Stromal cell of bone marrow (primary cell): Measurements from ENCODE around the gene DPEP2NB.
"Not testable (repeated sequence)": the region's sequence is repeated elsewhere in the genome, so short reads cannot be mapped to it uniquely, and the experiment has no call there.

Source experiments
- DNase-seq: peaks from one replicate; pipeline ENCODE4 v3.0.0-alpha.2; 2012; ENCODE audit warnings: low read depth

The DPEP2NB gene, protein sequence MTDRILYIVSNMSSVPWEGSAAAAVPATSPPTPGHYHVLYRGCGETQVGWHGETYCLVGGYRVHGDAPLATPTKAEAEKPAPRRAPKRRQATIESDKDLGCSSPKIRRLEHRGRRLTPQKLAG

DNA sequence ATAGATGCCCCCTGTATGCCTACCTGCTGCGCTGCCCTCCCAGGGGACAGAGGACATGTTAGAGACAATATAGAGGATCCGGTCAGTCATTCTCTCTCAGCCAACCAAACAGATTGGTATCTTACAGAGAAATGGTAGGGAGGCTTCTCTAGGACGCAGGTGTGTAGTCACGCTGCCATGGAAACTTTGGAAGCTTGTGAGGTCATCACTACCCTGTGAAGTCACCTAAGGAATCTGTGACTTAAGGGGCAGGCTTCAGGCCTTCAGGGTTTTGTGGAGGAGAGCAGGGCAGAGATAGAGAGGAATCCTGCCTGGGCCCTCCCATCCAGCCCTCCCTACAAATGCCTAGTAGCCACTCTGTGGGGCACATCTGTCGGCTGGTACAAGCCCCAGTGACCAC lies at the start of gene DPEP2NB:
TSS of gene DPEP2NB (minus strand) at position 231 of the 400 bp plus-strand sequence. CDS start at position 90, 141 bp downstream.
- no peak for DNase-seq

DNA sequence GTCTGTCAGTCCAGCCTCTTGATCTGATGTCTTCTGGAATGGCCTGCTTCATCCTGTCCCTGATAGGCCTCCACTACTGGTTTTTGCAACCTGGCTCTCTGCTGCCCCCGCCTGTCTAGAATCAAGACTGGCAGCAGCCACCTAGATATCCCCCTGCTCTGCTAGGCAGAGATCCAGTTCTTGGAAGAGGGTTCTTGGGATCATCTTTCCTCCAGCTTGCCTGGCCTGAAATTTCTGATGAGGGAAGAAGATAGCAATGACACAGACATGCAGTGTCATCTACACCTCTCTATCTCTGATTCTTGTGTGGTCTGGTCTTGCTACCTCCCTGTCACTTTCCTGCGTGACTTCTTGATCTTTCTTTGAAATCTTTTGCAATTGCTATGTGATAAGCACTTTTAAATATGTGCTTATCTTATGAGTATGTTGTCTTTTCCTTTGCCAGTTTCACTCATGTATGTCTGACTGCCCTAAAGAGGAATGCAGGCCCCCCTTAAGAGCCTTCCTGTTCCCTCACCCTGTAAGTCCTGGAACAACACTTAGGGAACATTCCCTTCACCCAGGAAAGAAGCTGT lies 49.2 kb upstream of the DPEP2NB start:
- peak; percentile 42 for DNase-seq

DNA sequence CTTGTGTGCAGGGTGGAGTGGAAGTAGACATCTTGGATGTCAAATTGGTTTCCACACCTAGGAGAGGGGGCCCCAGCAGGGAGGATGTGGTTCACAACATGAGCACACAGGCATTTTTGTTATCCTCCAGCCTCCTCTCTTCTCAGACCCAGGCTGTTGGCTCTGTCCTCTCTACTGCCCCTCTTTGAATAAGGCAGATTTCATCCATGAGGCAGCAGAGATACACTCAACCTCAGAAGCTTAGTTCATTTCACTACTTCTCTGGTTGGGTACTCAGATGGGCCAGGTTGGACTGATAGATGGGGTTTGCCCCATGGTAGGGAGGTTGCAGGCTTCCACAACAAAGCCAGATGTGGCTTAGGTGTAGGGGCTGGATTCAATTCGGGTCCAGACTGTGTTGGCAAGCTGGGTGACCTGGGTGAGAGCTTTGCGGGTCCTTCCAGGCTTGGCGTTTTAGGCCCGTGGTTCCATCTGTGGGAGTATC lies 47.2 kb upstream of the DPEP2NB start:
- no peak for DNase-seq

DNA sequence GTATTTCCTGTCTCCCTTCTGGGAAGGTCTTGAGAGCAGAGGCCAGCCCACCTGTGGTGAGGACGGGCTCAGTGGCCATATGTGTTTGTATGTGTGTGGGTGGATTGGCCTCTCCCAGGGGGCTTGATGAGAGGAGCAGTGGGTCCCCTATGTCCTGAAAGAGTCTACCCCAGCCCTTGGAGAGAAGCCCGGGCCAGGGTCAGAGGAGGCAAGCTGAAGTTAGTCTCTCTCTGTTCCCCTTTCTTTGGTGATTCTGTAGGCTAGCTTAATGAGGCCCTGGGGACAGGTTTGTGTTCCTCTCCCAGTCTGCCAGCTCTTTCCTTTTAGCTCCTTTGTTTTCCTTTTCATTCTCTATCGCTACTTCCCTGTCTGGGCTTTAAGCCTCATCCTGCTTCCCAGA lies 45.7 kb upstream of the DPEP2NB start:
- no peak for DNase-seq

DNA sequence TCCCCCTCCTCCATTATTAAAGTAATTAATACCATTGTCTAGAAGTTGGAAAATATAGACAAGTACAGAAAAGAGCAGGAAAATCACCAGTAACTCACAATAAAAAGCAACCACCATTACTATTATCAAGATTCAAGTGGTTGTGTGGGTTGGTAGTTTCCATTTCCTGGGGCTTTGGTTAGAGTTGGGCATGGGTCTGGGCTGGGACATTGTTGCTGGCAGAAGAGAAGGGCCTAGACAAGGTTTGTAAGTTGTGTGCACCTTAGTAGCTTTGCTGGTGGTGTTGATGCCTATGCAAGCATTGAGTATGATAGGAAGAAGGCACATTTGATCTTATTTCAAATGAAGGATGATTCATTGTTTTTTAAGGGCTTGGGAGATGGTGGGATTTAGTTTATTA lies 44.1 kb upstream of the DPEP2NB start:
- no peak for DNase-seq

DNA sequence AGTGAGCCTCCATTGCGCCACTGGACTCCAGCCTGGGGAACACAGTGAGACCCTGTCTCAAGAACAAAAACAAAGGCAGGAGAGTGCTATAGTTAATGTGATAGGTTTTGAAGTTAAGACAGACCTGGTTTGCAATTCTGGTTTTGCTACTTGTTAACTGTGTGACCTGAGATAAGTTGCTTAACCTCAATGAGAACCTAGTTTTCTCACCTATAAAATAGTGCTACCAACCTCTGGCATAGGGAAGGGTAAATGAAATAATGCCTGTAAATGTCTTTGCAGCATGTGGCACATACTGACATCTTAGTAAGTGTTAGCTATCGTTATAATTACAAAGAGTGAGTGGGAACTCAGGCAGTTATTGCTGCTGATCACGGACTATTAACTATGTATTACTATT lies 39.7 kb upstream of the DPEP2NB start:
- DNase-seq, result no peak

DNA sequence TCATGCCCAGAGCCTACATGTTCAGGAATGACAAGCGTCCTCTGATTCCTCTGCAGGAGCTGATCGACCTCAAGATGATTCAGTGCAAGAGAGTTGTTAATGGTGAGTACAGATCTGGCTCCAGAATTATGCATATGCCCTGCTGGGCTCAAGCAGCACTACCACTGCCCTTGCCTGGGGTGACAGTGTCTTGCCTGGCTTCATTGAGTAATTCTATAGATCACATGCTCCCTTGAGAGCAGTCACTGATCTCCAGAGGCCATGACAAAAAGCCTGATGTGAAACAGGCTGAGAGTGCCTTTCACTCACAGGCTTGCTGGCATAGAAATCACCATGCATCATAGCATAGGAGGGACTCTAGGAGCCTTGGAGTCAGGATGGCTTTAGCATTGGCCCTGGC lies 33.7 kb upstream of the DPEP2NB start:
- DNase-seq, result no peak

DNA sequence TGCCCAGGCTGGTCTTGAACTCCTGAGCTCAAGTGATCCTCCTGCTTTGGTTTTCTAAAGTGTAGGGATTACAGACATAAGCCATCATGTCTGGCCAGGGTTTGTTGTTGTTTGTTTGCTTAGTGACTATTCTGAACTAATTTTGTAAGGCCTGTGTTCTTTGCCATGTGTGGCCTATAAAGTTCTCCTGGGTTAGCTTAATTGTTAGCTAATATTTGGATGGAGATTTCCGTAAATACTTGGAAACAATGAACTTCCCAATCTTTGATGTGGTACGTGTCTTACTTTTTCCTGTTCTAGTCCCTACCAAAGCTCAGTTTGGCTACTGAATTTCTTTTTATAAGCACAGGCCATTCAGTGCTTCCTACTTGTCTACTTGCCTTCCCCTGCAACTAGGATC lies 32.3 kb upstream of the DPEP2NB start:
- DNase-seq, result no peak

DNA sequence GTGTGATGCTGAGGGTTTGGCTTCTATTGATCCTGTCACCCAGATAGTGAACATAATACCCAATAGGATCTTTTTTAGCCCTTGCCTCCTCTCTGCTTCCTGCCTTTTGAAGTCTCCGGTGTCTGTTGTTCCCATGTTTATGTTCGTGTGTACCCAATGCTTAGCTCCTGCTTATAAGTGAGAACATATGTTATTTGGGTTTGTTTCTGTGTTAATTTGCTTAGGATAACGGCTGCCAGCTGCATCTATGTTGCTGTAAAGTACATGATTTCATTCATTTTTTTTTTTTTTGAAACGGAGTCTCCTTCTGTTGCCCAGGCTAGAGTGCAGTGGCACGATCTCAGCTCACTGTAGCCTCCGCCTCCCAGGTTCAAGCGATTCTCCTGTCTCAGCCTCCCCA lies 30.4 kb upstream of the DPEP2NB start:
- DNase-seq, result no peak

DNA sequence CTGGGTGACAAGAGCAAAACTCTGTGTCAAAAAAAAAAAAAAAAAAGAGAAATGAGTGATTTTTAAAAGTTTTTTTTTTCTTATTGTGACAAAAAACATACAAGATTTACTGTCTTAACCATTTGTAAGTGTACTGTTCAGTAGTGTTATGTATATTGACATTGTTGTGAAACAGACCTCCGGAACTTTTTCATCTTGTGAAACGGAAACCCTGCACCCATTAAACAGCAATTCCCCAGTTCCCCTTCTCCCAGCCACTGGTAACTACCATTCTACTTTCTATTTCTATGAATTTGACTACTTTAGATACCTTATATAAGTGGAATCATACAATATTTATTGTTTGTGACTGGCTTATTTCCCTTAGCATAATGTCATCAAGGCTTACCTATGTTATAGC lies 26.1 kb upstream of the DPEP2NB start:
- DNase-seq, result no peak

DNA sequence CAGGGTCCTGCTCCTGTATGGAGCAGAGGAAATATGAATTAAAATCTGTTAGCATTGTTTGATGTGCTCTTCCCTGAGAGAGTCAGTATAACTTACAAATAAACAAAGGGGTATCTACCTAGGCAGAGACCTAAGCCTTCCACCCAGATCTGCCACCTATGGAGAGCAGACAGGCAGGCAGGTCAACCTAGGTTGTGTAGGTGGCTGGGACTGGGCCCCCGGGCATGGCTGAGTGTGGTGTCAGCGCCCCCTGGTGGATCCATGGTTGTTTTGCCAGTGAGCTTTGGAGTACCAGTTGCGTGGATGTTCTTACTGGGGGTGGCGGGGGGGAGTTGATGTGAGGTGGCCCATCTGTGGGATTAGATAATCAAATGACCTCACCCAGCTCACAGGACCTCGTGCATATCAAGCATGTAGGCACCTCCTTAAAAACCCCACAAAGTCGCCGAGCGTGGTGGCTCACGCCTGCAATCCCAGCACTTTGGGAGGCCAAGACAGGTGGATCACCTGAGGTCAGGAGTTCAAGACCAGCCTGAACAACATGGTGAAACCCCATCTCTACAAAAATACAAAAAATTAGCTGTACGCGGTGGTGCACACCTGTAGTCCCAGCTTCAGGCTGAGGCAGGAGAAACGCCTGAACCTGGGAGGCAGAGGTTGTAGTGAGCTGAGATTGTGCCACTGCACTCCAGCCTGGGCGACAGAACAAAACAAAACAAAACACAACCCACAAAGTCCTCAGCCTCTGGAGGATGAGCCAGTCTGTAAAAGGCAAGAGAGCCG lies 25.0 kb upstream of the DPEP2NB start:
- DNase-seq, result no peak

DNA sequence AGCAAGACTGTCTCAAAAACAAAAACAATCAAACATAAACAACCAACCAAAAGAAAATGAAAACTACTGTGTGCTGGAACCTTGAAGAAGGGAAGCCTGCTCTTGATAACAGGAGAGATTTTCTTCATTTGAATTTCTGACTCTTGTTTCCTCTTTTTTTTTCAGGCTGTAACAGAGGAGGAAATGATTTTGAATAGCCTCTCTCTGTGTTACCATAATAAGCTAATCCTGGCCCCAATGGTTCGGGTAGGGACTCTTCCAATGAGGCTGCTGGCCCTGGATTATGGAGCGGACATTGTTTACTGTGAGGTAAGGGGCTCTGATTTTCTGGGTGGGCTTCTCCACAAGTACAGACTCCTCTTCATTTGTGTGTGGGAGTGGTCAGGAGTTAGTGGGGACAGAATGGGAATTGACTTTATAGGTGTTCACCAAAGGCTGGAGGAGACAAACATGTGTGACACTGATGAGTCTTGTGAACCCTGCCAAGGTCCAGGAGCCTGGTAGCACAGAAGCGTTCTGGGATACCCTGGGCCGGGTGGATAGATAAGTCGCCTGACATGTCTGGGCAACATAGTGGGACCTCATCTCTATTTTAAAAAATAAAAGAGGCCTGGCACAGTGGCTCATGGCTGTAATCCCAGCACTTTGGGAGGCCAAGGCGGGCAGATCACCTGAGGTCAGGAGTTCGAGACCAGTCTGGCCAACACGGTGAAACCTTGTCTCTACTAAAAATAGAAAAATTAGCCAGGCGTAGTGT lies 22.3 kb upstream of the DPEP2NB start:
- DNase-seq, result no peak

DNA sequence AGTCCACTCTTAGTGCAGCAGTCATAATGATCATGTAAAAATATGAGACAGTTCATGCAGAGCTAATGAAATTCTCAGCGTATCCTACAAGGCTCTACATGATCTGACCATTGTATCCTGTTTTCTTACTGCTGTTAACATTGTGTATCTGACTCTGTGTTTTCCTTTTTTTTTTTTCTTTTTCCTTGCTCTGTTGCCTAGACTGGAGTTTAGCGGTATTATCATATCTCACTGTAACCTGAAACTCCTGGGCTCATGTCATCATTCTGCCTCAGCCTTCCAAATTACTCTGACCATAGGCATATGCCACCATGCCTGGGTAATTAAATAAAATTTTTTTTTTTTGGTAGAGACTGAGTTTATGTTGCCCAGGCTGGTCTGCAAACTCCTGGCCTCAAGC lies 19.5 kb upstream of the DPEP2NB start:
- no peak for DNase-seq

DNA sequence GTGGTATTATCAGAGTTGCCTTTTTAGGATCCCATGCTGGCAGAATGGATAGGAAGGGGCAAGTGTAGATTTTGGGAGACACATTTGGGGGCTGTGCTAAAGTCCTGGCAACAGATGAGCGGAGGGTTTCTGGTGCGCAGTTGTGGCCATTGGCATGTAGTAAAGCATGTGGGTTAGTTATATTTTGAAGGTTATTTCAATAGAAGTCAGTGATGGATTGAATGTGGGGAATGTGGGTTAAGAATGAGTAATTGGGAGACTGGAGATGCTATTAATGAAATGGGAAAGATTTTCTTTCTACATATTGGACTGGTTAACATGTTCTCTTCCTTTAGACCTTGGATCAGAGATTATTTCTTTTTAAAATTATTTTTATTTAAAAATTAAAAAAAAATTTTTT lies 17.4 kb upstream of the DPEP2NB start:
- DNase-seq, result no peak

DNA sequence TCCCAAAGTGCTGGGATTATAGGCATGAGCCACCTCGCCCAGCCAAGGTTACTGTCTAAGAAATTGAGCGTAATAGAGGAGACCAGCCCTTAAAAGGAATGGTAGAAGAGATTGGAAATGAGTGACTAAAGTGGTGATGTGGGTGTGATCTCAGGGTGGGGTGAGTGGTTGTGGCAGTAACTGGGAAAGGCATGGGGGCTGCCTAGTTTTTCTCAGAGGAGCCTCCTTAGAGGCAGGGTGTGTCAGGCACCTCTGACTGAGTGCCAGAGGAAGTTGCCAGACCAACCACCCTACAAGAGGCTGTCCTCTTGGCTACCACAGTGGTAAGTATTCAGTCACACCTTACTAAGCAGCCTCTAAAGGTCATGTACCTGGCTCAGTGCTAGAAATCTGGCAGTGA lies 16.2 kb upstream of the DPEP2NB start:
- DNase-seq, result no peak

DNA sequence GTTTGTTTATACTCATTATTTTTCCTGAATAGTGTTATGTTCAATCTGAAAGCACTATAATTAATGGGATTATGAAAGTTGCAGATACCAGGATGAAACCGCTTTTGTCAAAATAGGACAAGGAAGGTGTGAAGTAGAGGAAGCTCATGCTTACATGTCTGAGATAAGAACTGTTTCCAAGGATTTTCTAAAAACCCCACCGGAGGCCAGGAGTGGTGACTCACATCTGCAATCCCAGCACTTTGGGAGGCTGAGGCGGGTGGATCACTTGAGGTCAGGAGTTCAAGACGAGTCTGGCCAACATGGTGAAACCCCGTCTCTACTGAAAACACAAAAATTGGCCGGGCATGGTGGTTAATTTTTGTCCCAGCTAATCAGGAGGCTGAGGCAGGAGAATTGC lies 14.4 kb upstream of the DPEP2NB start:
- DNase-seq, result not testable (repeated sequence)

DNA sequence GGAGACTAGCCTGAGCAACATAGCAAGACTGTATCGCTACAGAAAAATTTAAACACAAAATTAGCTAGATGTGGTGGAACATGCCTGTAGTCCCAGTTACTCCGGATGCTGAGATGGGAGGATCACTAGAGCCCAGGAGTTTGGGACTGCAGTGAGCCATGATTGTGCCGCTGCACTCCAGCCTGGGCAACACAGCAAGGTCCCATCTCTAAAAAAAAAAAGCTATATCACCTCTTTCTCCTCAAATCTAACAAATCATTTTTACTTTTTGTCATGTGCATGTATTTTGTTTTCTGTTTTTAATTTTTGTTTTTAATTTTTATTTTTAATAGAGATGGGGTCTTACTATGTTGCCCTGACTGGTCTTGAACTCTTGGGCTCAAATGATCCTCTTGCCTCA lies 13.3 kb upstream of the DPEP2NB start:
- no peak for DNase-seq

DNA sequence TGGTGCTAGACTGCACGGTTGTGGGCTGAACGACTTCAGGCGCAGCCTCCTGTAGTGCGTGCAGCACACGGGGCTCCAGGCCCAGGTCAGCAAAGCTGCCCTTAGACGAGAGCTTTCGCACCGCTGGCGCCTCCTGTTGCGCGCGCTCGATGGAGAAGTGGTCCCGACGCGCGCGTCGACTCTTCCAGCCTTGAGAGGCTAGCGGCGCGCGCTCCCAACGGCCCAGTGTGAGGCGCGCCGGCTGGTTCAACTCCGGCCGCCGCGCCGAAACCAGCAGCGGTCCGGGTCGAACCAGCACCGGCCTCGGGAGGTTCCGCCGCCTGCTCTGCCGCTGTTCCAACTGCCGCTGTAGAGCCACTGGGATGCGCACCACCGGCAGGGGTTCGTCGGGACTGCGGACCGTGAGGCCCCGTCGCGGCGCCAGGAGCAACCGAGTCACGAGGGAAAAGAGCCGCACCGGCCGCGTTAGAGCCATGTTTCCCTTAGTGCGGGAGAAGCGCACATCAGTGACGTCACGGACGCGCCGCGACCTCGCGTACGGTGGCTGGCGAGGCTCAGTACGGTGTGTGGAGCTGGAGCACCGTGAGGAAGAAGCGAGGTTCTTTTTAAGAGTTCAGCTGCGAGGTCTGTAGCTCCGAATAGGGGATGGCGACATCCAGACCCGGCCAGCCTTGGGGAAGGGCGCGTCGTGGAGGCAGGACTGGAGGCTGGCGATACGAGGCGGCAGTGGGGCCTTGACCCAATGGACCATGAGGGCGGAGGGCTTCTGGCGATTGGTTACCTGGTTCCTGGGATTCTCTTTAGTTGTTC lies 7.2 kb upstream of the DPEP2NB start, which contains the start of the genes DDX28 and DUS2:
TSS of gene DDX28 (minus strand) at position 505 of the 810 bp plus-strand sequence. CDS start at position 475, 30 bp downstream.
TSS of gene DUS2 (plus strand) at position 557 of the 810 bp plus-strand sequence. CDS start 14,740 bp downstream, outside the sequence.
- DNase-seq, result peak; percentile 82

DNA sequence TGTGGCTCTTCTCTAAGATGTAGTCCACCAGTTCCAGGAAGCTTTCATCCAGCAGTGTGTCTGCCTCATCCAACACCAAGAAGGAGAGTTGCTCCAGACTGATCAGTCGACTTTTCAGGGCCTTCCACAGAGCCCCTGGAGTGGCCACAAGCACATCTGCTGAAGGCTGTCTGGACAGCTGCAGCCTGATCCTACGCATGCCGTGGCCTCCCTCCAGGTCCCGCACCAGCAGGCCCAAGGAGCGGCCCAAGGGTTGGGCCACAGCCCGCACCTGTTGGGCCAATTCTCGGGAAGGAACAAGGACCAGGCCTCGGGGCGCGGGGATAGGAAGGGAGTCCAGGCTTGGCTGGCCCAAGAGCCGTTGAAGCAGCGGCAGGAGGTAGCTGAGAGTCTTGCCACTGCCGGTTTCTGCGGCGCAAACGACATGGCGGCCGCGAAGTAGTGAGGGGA lies 6.6 kb upstream of the DPEP2NB start:
- no peak for DNase-seq

DNA sequence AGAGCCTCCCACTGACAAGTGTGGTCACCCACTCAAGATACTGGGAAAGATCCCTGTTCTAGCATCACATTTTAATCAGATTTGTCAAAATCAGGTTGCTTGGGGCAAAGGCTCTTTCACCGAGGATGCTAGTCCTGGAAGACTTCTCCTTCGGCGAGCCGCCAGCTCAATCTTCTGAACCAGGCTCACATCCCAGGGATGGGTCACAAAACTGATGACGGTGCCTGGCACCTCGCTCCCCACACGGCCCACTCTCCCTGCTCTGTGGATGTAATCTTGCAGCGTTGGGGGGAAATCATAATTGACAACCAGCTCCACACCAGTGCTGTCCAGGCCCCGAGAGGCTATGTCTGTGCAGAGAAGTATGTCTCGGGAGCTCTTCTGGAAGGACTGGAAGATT lies 5.8 kb upstream of the DPEP2NB start:
- no peak for DNase-seq

DNA sequence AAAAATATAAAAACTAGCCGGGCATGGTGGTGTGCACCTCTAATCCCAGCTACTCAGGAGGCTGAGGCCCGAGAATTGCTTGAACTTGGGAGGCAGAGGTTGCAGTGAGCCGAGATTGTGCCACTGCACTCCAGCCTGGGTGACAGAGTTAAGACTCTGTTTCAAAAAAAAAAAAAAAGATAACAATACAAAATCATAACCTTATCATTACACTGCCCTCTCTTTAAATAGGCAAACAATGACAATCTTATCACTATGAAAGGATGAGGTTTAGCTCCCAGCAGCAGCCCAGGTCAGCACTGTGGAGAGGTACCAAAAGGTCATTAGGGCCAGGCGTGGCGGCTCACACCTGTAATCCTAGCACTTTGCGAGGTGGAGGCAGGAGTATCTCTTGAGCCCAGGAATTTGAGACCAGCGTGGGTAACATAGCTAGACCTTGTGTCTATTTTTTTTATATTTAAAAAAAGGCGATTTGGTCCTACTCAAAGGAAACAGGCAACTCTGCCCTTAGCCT lies 3.5 kb upstream of the DPEP2NB start:
- DNase-seq, result no peak
